ENCODE measurements around the gene PRR33. TPM values are rescaled to one million over a fixed set of nuclear protein-coding genes. Genes with fewer than 3 reads are reported as not detected.
"Not testable (repeated sequence)": the region's sequence is repeated elsewhere in the genome, so short reads cannot be mapped to it uniquely, and the experiment has no call there.

PRR33 gene
- total RNA-seq (2014; rRNA removed; shearing (Covaris generic)), result not detected in 2 replicates
- polyA plus RNA-seq (2014; cell fraction: nucleus; rRNA removed), result not detected in 2 replicates

DNA sequence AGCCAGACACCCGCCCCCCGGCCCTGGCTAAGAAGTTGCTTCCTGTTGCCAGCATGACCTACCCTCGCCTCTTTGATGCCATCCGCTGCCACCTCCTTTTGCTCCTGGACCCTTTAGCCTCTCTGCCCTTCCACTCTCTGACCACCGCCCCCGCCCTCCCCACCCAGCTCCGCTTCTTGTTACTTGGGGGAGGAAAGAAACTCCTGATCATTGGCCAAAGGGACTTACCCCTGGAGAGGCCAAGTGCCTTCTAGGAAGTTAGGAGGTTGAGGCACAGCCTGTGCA lies at the start of gene PRR33:
Gene PRR33 (minus strand): TSS at position 65 of the 285 bp plus-strand sequence. CDS start 1,311 bp downstream, outside the sequence.
- no peak for DNase-seq (ENCODE audit: extremely low read depth, low read depth)

DNA sequence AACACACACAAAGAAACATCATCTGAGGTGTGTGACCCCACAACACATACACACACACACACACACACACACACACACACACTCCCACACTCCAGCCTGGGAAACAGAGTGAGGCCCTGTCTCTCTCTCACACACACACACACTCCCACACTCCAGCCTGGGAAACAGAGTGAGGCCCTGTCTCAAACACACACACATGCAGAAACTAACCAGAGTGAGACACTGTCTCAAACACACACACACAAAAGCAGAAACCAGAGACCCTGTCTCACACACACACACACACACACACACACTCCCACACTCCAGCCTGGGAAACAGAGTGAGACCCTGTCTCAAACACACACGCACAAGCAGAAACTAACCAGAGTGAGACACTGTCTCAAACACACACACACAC lies 48.1 kb upstream of the PRR33 start:
- DNase-seq (ENCODE audit: extremely low read depth, low read depth), result not testable (repeated sequence)

DNA sequence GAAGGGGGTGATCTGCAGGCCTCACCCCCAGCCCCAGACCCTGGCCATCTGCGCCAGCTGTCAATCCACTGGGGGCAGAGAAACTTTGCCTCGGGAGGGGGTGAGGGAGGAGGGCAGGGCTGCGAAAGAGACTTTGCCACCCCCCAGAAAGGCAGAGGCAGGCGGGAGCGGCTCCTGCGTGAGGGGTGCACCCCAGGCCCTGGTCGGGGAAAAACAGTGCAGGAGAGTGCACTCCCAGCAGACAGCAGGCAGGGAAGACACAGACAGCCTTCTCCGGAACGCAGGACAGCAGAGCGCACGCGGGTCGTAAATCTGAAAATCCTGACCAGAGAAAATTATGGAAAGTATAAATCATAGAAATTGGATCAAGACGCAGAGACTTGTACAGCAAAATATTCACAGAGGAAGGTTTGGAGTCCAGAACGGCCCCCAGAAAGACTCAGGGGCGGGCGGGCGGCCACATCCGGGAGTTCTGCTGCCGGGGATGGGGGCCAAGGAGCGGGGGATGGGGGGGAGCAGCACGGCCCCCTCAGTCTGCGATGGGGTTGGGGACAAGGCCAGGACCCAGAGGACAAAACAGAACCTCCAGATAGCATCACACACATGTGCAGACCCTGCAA lies 47.4 kb upstream of the PRR33 start:
- DNase-seq (ENCODE audit: extremely low read depth, low read depth), result no peak

DNA sequence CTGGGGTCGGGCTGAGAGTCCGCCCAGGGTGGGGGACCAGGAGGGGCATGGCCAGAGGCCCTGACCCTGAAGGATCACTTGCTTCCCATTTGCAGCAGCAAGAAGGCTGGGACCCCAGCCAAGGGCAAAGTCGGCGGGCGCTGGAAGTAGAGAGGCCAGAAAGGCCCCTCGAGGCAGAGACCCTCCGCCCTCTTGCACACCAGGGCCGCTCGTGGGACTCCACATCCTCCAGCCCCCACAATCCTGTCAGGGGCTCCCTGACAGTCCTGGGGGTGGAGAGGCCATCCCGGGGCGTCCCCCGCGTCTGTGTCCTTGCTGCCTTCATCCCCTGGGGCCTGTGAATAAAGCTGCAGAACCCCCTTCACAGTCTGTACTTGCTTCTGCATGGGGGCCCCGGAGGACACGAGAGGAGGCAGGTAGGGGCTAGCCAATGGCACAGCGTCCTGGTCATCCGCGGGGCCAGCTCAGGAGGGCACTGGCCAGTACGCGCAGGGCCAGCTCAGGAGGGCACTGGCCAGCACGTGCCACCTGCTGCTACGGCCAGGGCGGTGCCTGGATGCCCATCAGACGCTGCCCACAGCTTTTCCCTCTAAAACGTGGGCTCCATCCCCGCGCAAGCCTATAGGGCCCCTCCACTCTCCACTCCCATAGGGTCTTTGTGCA lies 46.8 kb upstream of the PRR33 start:
- DNase-seq (ENCODE audit: extremely low read depth, low read depth), result no peak

DNA sequence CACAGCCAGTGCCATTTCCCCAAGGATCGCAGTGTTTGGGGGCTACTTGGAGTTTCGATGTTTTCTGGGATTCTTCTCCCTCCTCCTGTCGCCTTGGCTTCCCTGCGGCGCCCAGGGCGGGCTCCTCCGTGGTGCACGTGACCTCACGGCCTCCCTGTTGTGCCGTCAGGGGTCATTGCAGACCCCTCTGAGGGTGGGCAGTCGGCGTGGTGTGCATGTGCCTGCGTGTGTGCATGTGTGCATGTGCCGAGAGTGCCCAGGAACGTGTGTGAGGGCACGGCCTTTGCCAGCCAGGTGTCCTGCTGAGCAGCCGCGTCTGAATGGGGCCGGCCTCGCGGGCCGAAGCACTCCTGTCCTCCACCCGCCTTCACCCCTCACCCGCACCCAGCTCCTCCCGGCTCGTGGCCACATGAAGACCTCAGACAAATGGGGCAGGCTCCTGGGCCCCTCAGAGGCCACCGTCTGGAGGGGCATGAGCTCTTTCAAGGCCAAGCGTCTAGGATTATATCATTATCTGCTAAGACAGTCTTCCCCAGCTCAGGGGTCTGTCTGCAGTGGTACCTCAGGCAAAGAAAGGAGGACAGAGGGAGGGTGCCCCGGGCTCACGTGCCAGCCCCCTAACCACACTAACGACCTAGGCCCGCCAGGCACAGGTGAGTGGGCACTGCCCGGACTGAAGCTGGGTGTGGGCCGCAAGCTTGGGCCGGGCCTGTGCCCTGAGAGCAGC lies 46.1 kb upstream of the PRR33 start:
- no peak for DNase-seq (ENCODE audit: extremely low read depth, low read depth)

DNA sequence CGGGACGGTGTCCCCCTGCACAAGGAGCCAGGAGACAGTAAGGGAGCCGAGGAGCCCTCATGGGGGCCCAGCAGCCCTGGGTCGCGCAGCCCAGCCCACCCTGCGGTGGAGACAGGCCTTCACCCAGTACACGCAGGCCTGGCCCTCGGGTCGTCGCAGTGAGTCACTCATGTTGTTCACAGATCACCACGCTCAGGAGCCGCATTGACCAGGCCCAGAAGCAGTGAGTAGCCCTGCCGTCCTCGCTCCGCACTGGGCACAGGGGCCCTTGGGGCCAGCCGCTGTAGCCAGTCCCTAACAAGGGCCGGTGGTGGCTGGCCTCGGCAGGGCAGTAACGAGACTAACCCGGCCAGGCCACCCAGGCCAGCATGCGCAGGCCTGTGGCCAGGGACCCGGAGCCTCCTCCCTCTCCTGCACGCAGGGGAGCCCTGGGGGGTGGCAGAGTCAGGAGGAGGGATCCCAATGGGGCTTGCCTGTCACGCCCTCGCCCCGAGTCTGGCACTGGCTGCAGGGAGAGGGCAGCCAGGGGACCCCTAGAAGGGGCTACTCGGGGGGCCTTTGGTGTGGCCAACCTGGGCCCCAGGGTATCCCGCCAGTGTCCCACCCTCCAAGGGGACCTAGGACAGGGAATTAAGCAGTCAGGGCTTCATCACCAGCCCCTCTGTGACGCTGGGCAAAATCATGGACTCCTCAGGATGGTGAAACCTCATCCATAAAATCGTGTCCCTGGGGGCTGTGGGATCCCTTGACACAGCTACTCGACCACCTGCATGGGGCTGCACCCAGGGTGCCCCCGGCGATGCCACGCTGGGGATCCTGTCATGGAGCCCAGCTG lies 45.3 kb upstream of the PRR33 start:
- no peak for DNase-seq (ENCODE audit: extremely low read depth, low read depth)

DNA sequence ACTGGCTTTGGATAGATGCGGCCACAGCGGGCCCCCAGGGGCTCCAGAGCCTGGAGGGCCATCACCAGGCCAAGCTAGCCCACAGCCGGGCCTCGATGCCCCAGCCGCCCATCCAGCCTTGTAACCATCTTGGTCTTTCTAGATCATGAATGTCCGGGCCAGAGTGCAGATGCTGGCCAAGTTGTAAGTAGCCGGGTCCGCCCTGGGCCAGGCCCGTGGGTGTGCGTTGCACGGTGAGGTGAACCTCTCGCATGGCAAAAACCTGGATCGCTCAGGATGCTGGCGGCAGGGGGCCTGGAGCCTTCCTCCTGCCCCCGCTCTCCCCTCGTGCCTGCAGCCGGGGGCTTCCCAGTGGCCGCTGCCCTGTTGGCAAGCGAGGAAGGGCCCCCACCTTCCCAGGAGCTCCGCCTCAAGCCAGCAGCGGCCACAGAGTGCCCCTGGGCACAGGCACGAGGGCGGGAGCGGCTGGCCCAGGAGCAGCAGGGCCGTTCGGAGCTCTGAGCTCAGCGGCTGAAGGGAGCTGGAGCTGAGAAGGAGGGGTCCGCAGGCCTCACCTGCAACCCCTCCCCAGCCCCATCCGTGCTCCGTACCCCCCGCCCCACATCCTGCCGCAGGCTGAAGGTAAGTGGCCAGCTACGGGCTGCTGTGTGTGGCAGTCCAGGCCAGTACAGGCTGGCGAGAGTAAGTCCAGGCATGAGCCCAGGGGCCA lies 44.5 kb upstream of the PRR33 start:
- DNase-seq (ENCODE audit: extremely low read depth, low read depth), result no peak

DNA sequence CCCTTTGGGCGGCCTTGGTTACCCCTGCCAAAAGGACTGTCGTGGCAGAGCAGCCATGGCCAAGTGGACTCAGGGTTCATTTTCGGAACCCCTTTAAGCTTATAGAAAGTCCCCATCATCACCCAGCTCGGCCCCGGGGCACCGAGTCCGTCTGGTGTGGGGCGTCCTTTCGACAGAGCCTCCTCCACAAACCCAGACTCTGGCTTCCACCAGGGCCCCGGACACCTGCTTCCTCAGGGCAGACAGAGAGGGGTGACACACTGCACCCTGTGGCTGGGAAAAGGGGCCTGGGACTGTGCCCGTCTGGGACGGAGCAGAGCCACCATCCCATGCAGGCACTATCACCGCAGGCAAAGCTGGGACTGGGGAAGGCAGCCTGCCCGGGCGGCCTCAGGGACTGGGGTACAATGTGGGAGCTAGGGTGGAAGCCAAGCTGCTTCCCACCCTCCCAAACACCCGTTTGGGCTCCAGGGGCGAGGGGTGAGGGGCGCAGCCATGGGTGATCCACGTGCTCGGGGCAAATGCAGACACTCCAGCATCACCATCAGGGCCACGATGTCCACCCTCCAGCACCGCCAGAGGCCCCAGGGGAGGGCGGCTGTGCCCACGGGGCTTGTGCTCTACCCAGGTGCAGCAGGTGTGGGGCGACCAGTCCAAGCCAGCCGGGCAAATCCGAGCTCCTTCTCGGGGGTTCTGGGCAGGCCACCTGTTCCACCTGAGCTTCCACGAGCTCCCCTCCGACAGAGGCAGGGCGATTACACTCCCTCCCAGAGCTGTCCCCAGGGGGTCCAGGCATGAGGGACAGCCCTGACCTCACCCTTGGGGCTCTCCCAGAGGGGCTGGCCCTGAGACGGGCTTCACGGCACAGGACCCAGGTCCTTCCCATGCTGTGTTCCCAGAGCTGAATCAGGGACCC lies 43.7 kb upstream of the PRR33 start:
- no peak for DNase-seq (ENCODE audit: extremely low read depth, low read depth)

DNA sequence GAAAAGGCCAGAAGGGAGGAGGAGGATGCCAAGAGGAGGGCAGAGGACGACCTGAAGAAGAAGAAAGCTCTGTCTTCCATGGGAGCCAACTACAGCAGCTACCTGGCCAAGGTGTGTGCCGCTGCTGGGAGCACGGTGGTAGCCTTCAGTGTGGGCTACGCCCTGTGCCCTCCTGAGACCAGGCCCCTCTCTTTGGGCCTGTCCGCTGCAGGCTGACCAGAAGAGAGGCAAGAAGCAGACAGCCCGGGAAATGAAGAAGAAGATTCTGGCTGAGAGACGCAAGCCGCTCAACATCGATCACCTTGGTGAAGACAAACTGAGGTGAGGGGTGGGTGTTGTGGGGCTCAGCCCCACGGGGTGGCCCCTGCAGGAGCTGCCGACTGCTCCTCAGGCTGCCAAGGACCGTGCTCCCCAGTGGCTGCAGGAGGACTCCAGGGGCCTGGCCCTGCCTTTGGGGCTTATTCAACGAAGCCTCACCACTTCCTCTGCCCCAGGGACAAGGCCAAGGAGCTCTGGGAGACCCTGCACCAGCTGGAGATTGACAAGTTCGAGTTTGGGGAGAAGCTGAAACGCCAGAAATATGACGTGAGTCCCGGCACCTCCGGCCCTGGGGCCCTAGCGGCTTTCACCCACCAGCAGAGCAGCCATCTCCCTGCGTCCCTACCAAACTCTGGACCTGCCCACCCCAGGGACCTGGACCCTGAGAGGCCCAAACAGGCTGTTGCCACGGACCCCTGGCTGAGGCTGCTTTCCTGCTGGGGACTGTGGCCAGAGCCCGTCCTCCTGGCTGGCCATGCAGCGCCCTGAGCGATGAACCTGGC lies 42.9 kb upstream of the PRR33 start:
- DNase-seq (ENCODE audit: extremely low read depth, low read depth), result no peak

DNA sequence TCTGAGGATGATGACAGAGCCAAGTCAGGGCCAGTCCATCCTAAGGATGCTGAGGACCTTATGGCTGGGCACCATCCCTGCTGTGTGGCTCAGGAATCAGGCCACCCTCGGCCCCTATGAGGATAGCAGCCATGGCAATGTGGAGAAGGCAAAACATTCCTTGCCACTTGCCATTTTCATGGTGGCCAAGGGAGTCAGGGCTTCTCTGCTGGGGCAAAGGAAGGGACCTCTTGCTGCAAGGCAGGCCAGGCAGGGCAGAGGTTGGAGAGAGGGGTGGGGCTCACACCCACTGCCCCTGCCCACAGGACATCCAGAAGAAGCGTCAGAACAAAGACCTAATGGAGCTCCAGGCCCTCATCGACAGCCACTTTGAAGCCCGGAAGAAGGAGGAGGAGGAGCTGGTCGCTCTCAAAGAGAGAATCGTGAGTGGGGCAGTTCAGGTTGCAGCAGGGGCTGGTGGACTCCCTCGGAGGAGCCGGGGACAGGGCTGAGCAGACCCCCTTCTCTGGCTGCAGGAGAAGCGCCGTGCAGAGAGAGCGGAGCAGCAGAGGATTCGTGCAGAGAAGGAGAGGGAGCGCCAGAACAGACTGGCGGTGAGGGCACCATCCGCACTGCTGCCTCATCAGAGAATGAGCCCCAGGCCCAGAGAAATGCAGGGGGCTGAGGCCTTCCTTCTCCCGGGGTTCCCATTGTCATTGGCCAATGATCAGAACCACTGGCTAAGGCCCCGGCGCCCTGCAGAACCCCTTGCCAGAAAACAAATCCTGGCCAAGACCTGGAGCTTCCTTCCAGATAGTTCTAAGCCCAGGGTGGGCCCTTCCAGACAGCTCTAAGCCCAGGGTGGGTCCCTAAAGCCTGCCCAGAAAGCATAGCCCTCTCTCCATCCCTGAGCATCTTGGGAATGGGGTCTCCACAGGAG lies 42.0 kb upstream of the PRR33 start:
- no peak for DNase-seq (ENCODE audit: extremely low read depth, low read depth)

DNA sequence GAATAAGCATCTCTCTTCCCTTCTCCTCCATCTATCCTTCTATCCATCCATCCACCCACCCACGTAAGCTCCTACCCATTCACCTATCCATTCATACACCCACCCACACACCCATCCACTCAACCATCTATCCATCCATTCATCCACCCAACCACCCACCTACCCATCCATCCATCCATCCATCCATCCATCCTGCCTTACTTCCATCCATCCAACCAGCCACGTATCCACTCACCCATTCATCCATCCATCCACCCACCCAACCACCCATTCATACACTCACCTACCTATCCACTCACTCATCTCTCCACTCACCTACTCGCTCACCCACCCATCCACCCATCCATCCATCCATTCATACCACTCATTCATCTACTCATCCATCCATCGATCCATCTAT lies 41.0 kb upstream of the PRR33 start:
- DNase-seq (ENCODE audit: extremely low read depth, low read depth), result no peak

DNA sequence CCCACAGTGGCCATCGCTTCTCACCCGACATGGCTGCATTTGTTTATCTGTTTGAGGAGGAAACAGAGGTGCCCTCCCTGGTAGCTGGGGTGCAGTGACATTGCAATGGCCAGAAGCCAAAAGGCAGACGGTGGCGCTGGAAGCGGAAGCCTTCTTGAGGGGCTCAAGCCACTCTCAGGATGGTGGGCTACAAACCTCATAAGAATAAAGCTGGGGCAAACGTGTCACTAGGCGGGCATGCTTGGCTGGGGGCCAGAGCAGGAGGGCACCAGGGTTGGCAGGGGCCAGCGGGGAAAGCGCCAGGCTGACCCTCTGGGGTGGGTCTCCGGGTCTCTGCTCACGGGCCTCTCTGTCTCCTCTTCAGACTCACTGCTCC lies 40.4 kb upstream of the PRR33 start:
- no peak for DNase-seq (ENCODE audit: extremely low read depth, low read depth)

DNA sequence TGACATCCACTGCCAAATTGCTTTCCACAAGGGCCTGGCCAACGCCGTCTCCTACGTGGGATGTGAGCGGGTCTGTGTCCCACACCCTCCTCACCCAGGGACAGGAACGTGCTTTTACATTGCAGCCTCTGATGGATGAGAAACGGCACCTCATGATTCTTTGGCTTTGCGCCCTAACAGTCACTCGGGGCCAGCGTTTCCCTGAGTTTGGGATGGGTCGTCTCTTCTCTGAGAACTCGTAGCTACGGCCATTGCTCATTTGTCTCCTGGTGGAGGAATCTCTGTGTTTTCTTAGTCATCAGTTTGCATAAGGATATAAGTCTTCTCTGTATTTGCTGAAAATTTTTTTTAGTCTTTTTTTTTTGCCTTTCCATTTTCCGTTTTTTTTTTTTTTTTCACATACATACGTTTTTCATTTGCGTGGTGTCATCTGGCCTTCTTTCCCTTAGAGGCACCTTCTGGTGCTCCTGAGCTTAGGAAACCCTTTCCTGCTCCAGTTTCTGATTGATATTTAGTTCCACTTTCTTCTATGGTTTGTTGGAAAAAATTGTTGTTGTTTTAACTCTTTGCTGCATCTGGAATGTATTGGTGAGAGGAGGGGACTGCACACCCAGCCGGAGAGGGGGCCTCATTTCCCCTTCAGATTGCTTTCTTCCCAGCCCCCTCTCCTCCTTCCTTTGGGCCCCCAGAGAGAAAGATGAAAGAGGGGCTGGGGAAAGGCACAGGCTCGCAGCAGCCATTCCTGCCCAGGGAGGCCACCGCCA lies 39.8 kb upstream of the PRR33 start:
- no peak for DNase-seq (ENCODE audit: extremely low read depth, low read depth)

DNA sequence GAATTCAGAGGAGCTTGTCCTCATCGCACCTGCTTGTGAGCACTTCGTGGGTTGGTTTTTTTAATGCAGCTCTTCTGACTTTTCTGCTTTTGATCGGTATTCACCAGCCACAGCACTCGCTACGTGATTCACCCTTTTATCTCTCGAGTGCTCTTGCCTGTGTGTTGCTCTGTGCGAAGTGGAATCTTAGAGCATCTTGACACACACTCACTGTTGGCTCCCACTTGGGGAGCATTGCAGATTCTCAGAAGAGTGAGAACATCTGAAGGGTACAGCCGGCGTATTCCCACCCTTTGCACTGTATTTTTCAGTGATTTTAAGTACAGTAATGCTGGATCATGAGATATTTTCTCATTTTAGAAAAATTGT lies 38.8 kb upstream of the PRR33 start:
- DNase-seq (ENCODE audit: extremely low read depth, low read depth), result no peak

DNA sequence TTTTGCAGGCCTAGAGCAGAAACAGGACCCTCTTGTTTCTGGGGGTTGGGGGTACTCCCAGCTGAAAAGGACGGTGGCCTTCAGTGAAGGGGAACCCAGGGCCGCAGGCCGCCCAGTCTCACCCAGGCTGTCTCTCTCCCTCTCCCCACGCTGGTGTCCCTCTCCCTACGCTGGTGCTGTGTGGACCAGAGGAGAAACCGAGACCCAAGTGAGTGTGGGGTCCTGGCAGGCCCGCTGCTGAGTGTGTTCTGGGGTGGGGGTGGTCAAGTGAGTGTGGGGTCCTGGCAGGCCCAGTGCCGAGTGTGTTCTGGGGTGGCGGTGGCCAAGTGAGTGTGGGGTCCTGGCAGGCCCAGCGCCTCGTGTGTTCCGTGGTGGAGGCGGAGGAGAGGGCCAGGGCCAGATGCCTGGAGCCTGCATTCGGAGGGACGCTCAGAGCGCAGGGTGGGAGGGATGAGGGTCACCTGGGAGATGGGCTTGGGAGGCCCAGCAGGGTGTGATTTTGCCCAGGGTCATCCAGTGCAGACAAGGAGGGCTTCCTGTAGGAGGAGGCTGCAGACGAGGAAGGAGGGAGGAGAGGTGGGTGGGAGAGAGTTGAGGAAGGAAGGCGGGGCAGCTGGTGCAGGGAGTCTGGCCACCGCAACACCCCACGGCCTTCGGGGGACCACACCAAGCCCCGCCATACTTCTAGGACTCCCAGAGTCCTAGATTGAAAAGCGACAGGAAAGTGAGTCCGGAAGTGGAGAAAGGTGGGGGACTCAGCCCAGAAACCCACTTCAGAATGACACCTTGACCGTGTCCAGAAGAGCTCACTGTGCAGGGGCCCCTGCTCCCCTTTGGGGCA lies 38.1 kb upstream of the PRR33 start:
- DNase-seq (ENCODE audit: extremely low read depth, low read depth), result no peak
